Breast epithelium (tissue), 3 donors: ENCODE results near the gene ADGRL3.

Experiments
- POLR2AphosphoS5 ChIP-seq, 3 donors: sonication (generic); formaldehyde crosslinking; IDR thresholded peaks; one replicate each; pipeline ENCODE4 v1.6.1; 2017; ENCODE audit warnings: antibody characterized with exemption in 3 of 3
- TF ChIP-seq, protein P1 (sequence below), 3 donors: fragments of 450-650 bp; IDR thresholded peaks; one replicate each; pipeline ENCODE4 v1.5.1; 2016 to 2017; ENCODE audit warnings: antibody characterized with exemption in 3 of 3, mild to moderate bottlenecking in 3 of 3, moderate library complexity in 3 of 3

DNA sequence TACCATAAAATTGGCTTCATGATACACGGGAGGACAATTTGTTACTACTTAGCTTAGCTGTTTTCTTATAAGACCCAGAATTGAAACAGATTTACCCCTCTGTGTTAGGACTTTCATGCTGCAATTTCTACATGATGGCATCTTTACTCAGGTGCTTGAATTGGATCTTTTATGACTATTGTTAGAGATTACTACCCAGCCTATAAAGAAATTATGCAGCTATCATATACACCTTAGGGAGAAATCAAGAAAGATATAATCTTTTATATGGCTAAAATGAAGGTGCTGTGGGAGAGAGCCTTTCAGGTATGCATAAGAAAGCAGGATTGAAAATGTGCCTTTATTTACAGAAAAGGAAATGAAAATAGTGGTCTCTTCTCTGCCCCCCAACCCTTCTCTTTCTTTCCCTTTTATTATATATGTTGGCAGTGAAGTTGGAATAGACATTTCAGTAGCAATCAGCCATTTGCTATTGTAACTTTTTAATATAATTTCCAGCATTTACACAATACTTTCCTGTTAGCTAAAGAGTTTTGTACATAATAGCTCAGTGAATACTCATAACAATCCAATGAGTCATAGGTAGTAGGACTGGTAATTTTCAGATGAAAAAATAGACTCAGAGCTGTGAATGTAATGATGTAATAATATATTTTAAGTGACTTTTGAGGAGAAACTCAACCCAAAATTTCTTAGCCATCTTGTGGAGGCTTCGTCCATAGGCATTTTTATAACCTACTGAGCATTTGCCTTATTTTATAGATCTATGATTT is 311.8 kb downstream of the ADGRL3 start:
- TF ChIP-seq POLR2AphosphoS5 (IDR thresholded peaks at IDR 0.05), result no peak
- TF ChIP-seq, protein P1, sequence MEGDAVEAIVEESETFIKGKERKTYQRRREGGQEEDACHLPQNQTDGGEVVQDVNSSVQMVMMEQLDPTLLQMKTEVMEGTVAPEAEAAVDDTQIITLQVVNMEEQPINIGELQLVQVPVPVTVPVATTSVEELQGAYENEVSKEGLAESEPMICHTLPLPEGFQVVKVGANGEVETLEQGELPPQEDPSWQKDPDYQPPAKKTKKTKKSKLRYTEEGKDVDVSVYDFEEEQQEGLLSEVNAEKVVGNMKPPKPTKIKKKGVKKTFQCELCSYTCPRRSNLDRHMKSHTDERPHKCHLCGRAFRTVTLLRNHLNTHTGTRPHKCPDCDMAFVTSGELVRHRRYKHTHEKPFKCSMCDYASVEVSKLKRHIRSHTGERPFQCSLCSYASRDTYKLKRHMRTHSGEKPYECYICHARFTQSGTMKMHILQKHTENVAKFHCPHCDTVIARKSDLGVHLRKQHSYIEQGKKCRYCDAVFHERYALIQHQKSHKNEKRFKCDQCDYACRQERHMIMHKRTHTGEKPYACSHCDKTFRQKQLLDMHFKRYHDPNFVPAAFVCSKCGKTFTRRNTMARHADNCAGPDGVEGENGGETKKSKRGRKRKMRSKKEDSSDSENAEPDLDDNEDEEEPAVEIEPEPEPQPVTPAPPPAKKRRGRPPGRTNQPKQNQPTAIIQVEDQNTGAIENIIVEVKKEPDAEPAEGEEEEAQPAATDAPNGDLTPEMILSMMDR (IDR thresholded peaks at IDR 0.05), result no peak
